Measurements from ENCODE around the gene UBE2D1.

GRCh38 chr10:58336242-58336641 is 1.4 kb downstream of the UBE2D1 start:
- TF ChIP-seq POLR2AphosphoS5 (IDR thresholded peaks at IDR 0.05; ENCODE audit: low read depth, low read length) (no peak), TAF1 (IDR thresholded peaks at IDR 0.05; ENCODE audit: borderline replicate concordance, low read depth, low read length) (no peak)

Data from GM12892 (cell line).